Testis (tissue), 2 donors: ENCODE data around the gene CTRB1.
"Not testable (repeated sequence)": the region's sequence is repeated elsewhere in the genome, so short reads cannot be mapped to it uniquely, and the experiment has no call there.

Experiments
- POLR2A ChIP-seq: fragments of 450-650 bp; IDR thresholded peaks from one replicate; pipeline ENCODE4 v1.6.1; 2017; ENCODE audit warnings: antibody characterized with exemption, mild to moderate bottlenecking, moderate library complexity
- TF ChIP-seq, protein P1 (sequence below), 3 experiments: fragments of 450-650 bp in 2 of 3; fragments of 200-600 bp in 1 of 3; sonication (generic) in 1 of 3; IDR thresholded peaks; one replicate each; pipeline ENCODE4 v1.5.1; 2016 to 2019; ENCODE audit warnings: antibody characterized with exemption in 3 of 3, mild to moderate bottlenecking in 2 of 3, moderate library complexity in 1 of 3

DNA sequence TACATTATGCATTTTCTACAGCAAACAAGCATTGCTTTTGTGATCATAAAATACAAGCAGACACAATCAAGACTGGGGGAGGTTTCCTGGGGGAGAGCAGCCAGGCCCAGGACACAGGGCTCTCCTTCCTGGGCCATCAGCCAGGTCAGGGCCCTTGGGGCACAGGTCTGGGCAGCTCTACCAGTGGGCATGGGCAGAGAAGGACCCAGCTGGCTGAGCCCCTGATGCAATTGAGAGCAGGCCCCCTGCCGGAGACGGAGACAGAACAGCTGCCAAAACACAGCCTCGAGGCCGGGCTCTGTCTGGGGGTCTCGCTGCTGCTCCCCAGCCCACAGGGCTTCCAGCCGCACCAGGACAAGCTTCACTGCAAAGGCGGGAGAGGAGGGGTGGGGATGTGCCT, 21.8 kb downstream of the CTRB1 start:
- TF ChIP-seq, protein P1, sequence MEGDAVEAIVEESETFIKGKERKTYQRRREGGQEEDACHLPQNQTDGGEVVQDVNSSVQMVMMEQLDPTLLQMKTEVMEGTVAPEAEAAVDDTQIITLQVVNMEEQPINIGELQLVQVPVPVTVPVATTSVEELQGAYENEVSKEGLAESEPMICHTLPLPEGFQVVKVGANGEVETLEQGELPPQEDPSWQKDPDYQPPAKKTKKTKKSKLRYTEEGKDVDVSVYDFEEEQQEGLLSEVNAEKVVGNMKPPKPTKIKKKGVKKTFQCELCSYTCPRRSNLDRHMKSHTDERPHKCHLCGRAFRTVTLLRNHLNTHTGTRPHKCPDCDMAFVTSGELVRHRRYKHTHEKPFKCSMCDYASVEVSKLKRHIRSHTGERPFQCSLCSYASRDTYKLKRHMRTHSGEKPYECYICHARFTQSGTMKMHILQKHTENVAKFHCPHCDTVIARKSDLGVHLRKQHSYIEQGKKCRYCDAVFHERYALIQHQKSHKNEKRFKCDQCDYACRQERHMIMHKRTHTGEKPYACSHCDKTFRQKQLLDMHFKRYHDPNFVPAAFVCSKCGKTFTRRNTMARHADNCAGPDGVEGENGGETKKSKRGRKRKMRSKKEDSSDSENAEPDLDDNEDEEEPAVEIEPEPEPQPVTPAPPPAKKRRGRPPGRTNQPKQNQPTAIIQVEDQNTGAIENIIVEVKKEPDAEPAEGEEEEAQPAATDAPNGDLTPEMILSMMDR (IDR thresholded peaks at IDR 0.05): not testable (repeated sequence)
- not testable (repeated sequence) for TF ChIP-seq POLR2A
